ENCODE measurements around the gene DEFB124. TPM values are rescaled to one million over a fixed set of nuclear protein-coding genes. Genes with fewer than 3 reads are reported as not detected.
"Not testable (repeated sequence)": the region's sequence is repeated elsewhere in the genome, so short reads cannot be mapped to it uniquely, and the experiment has no call there.

Gene DEFB124
- total RNA-seq, 4 donors from 2014 or later = 3.2 TPM; not detected in 3

GRCh38 chr20:31440012-31440659 lies 34.8 kb downstream of the DEFB124 start, which contains the start of gene DEFB123:
Gene DEFB123 (plus strand): TSS chr20:31440632. CDS start chr20:31440699, 67 bp downstream.
- no peak for TF ChIP-seq POLR2A (IDR thresholded peaks at IDR 0.05)
- TF ChIP-seq, protein P1, sequence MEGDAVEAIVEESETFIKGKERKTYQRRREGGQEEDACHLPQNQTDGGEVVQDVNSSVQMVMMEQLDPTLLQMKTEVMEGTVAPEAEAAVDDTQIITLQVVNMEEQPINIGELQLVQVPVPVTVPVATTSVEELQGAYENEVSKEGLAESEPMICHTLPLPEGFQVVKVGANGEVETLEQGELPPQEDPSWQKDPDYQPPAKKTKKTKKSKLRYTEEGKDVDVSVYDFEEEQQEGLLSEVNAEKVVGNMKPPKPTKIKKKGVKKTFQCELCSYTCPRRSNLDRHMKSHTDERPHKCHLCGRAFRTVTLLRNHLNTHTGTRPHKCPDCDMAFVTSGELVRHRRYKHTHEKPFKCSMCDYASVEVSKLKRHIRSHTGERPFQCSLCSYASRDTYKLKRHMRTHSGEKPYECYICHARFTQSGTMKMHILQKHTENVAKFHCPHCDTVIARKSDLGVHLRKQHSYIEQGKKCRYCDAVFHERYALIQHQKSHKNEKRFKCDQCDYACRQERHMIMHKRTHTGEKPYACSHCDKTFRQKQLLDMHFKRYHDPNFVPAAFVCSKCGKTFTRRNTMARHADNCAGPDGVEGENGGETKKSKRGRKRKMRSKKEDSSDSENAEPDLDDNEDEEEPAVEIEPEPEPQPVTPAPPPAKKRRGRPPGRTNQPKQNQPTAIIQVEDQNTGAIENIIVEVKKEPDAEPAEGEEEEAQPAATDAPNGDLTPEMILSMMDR (IDR thresholded peaks at IDR 0.05) = no peak
- H3K4me3 ChIP-seq = no peak within 1 kb of the TSS
- intact Hi-C loops (cut with DNase I; ENCODE audit: low total_unique reads) = no loop called here
- no peaks in the 10 kb centered on the region for H3K36me3 ChIP-seq
- H3K9me3 ChIP-seq = no peaks in the 10 kb centered on the region
- DNase-seq = no peak
- H3K27me3 ChIP-seq = no peaks in the 10 kb centered on the region
- H3K27ac ChIP-seq = no peak within 1 kb of the TSS
- no peaks in the 10 kb centered on the region for H3K4me1 ChIP-seq

- H3K4me3 ChIP-seq = no peak overlapping the region
- DNase-seq = no peak
- no peaks in the 10 kb centered on the region for H3K27me3 ChIP-seq
- no peak for TF ChIP-seq POLR2A (IDR thresholded peaks at IDR 0.05)
- TF ChIP-seq, protein P1 (IDR thresholded peaks at IDR 0.05) = no peak
- intact Hi-C loops (cut with DNase I; ENCODE audit: low total_unique reads) = no loop called here
- H3K27ac ChIP-seq = no peak overlapping the region
- H3K36me3 ChIP-seq = no peaks in the 10 kb centered on the region
- no peaks in the 10 kb centered on the region for H3K9me3 ChIP-seq
- H3K4me1 ChIP-seq = no peaks in the 10 kb centered on the region
Measured at GRCh38 chr20:31430568-31431115, 44.3 kb downstream of the DEFB124 start.

DNA sequence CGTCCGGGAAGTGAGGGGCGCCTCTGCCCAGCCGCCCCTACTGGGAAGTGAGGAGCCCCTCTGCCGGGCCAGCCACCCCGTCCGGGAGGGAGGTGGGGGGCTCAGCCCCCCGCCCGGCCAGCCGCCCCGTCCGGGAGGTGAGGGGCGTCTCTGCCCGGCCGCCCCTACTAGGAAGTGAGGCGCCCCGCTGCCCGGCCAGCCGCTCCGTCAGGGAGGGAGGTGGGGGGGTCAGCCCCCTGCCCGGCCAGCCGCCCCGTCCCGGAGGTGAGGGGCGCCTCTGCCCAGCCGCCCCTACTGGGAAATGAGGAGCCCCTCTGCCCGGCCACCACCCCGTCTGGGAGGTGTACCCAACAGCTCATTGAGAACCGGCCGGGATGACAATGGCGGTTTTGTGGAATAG lies 47.4 kb downstream of the DEFB124 start:
- H3K4me3 ChIP-seq; intact Hi-C loops (cut with DNase I; ENCODE audit: low total_unique reads); H3K4me1 ChIP-seq: not testable (repeated sequence)

DNA sequence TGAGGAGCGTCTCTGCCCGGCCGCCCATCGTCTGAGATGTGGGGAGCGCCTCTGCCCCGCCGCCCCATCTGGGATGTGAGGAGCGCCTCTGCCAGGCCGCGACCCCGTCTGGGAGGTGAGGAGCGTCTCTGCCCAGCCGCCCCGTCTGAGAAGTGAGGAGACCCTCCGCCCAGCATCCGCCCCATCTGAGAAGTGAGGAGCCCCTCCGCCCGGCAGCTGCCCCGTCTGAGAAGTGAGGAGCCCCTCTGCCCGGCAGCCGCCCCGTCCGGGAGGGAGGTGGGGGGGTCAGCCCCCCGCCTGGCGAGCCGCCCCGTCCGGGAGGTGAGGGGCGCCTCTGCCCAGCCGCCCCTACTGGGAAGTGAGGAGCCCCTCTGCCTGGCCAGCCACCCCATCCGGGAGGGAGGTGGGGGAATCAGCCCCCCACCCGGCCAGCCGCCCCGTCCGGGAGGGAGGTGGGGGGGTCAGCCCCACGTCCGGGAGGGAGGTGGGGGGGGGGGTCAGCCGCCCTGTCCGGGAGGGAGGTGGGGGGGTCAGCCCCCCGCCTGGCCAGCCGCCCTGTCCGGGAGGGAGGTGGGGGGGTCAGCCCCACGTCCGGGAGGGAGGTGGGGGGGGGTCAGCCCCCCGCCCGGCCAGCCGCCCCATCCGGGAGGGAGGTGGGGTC lies 47.9 kb downstream of the DEFB124 start:
- H3K36me3 ChIP-seq; H3K4me3 ChIP-seq; H3K4me1 ChIP-seq; intact Hi-C loops (cut with DNase I; ENCODE audit: low total_unique reads); DNase-seq; H3K27me3 ChIP-seq; H3K27ac ChIP-seq; H3K9me3 ChIP-seq: not testable (repeated sequence)

More for the DNA sequence above, 47.4 kb downstream of the DEFB124 start:
- not testable (repeated sequence) for H3K9me3 ChIP-seq, H3K27ac ChIP-seq, H3K36me3 ChIP-seq, DNase-seq, H3K27me3 ChIP-seq

- TF ChIP-seq, protein P1 (IDR thresholded peaks at IDR 0.05) = no peak
- no peak for TF ChIP-seq POLR2A (IDR thresholded peaks at IDR 0.05)
- intact Hi-C loops (cut with DNase I; ENCODE audit: low total_unique reads) = no loop called here
- no peaks in the 10 kb centered on the region for H3K9me3 ChIP-seq
Measured at GRCh38 chr20:31425797-31426196, 49.1 kb downstream of the DEFB124 start.

GRCh38 chr20:31418307-31418706 lies 56.6 kb downstream of the DEFB124 start:
- Histone ChIP-seq H3K4me1 (no peaks in the 10 kb centered on the region), H3K27me3 (no peaks in the 10 kb centered on the region), H3K36me3 (no peaks in the 10 kb centered on the region), H3K9me3 (no peaks in the 10 kb centered on the region), H3K4me3 (no peak overlapping the region), H3K27ac (no peak overlapping the region)
- intact Hi-C loops (cut with DNase I; ENCODE audit: low total_unique reads) = no loop called here
- TF ChIP-seq, protein P1 (IDR thresholded peaks at IDR 0.05) = no peak
- no peak for TF ChIP-seq POLR2A (IDR thresholded peaks at IDR 0.05)
- no peak for DNase-seq

More at GRCh38 chr20:31425797-31426196, 49.1 kb downstream of the DEFB124 start:
- H3K36me3 ChIP-seq = no peaks in the 10 kb centered on the region
- DNase-seq = no peak
- H3K4me1 ChIP-seq = no peaks in the 10 kb centered on the region
- H3K27ac ChIP-seq = no peak overlapping the region
- no peak overlapping the region for H3K4me3 ChIP-seq
- H3K27me3 ChIP-seq = no peaks in the 10 kb centered on the region
